Measurements from ENCODE around the gene KCNG4.

KCNG4 gene

GRCh38 chr16:84262031-84262430 is 22.2 kb upstream of the KCNG4 start:
- DNase-seq: no peak

GRCh38 chr16:84260766-84261554 is 21.1 kb upstream of the KCNG4 start:
- no peak for DNase-seq

GRCh38 chr16:84259691-84260090 is 19.9 kb upstream of the KCNG4 start:
- DNase-seq: no peak

GRCh38 chr16:84258266-84258665 is 18.5 kb upstream of the KCNG4 start:
- DNase-seq: no peak

- DNase-seq: no peak
Measured at GRCh38 chr16:84255050-84255810, 15.4 kb upstream of the KCNG4 start.

- no peak for DNase-seq
Measured at GRCh38 chr16:84254062-84254461, 14.2 kb upstream of the KCNG4 start.

GRCh38 chr16:84253173-84253572 is 13.4 kb upstream of the KCNG4 start:
- DNase-seq: no peak

GRCh38 chr16:84252184-84252583 is 12.4 kb upstream of the KCNG4 start:
- DNase-seq: no peak

GRCh38 chr16:84247844-84248243 is 8.0 kb upstream of the KCNG4 start:
- no peak for DNase-seq

GRCh38 chr16:84247331-84247730 is 7.5 kb upstream of the KCNG4 start:
- no peak for DNase-seq

GRCh38 chr16:84246679-84247077 is 6.9 kb upstream of the KCNG4 start:
- no peak for DNase-seq

- DNase-seq: no peak
Measured at GRCh38 chr16:84245956-84246678, 6.3 kb upstream of the KCNG4 start.

- DNase-seq: no peak
Measured at GRCh38 chr16:84244728-84245127, 4.9 kb upstream of the KCNG4 start.

GRCh38 chr16:84243732-84244131 is 3.9 kb upstream of the KCNG4 start:
- DNase-seq: no peak

GRCh38 chr16:84242839-84243238 is 3.0 kb upstream of the KCNG4 start:
- no peak for DNase-seq

GRCh38 chr16:84241778-84242177 is 2.0 kb upstream of the KCNG4 start:
- DNase-seq: no peak

- DNase-seq: no peak
Measured at GRCh38 chr16:84240455-84240854, 643 bp upstream of the KCNG4 start.

- DNase-seq: no peak
Measured at GRCh38 chr16:84239141-84239769, 557 bp downstream of the KCNG4 start.

- no peak for DNase-seq
Measured at GRCh38 chr16:84237994-84238750, 1.6 kb downstream of the KCNG4 start.

- no peak for DNase-seq
Measured at GRCh38 chr16:84236671-84237070, 3.1 kb downstream of the KCNG4 start.

- DNase-seq: no peak
Measured at GRCh38 chr16:84234321-84235241, 5.2 kb downstream of the KCNG4 start.
